ENCODE data around the gene CD74. TPM values are rescaled to one million over a fixed set of nuclear protein-coding genes. Genes with fewer than 3 reads are reported as not detected.

Gene CD74
- total and polyA plus RNA-seq, 2 of the 8 experiments (the other 6 are each of a cell fraction or from before 2014, with no cell fraction given), result 45.9 to 61.0 TPM

DNA sequence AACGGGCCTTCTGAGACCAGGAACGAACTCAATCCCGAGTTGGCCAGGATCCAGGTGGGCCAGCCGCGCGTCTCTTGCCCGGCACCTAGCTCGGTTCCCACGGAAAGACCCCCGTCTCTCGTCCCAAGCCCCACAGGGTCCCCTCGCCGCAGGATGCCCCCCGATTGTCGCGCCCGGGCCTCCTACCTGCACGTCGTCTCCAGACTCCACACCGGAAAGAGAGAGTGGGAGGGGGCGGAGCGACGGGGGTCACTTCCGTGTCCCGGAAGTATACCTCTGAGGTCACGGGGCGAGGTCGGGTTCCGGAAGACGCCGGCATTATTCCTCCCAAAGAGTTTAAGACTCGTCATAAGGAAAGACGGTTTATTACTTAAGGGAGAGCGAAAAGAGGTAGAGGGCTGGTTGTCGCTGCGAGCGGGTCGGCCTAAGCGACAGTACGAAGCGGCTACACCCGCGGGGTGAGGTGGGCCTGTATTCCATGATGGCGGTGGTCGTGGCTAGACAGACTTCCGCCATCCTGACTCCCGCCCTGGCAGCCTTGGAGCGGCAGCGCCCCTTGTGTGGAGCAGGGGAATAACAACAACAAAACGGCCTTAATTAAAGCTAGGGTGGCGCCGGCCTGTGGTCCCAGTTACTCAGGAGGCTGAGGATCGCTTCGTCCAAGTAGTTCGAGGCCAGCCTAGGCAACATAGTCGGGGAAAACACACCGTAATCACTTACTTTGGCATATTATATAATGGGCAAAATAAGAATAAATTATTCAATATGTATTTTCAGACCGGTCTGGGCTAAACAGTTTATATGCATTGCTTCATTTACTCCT is 37.0 kb upstream of the CD74 start, which contains the start of gene RPS14:
Gene RPS14 (minus strand): TSS at position 223 of the 823 bp plus-strand sequence. CDS start 2,006 bp downstream, outside the sequence.
- Histone ChIP-seq H2BK12ac (ENCODE audit: low read depth, low read length) (peak within 1 kb of the TSS; percentile 93; the same call in 1 of the 2 replicates), H4K5ac (ENCODE audit: insufficient read length, low read depth, low read length) (peak within 1 kb of the TSS; percentile 95), H3K14ac (ENCODE audit: insufficient read length) (peak within 1 kb of the TSS; percentile 6), H2AFZ (ENCODE audit: low read length) (peak within 1 kb of the TSS; percentile 97), H3K9ac (replicated peaks in 1 of 4; ENCODE audit: extremely low read depth in 1 of 4, low read depth in 3 of 4, low read length in 3 of 4) (peak within 1 kb of the TSS; percentile 96 to 98 (median 98)), H3K4ac (replicated peaks; ENCODE audit: insufficient read length, low read depth, low read length) (peak within 1 kb of the TSS; percentile 89), H3K4me3 (ENCODE audit: extremely low read depth in 1 of 4, insufficient read depth in 2 of 4, low read depth in 3 of 4, low read length in 4 of 4) (peak within 1 kb of the TSS; percentile 97 to 100 (median 98)), H3K36me3 (ENCODE audit: control insufficient read depth in 2 of 4, insufficient read depth in 4 of 4, low read length in 3 of 4) (peaks cover 32 to 42% (median 37%) of the 10 kb centered on the region in 4 experiments), H3K27ac (ENCODE audit: low read depth, low read length) (peak within 1 kb of the TSS; percentile 99), H3K4me1 (replicated peaks in 1 of 4; ENCODE audit: control insufficient read depth in 3 of 4, insufficient read depth in 4 of 4, low read length in 3 of 4) (peaks cover 0 to 15% (median 8%) of the 10 kb centered on the region in 4 experiments; a peak in 6 of 7 replicates), H3K79me1 (ENCODE audit: low read depth, low read length) (peaks cover 4% of the 10 kb centered on the region), H2BK15ac (ENCODE audit: low read length) (no peak within 1 kb of the TSS), H4K20me1 (replicated peaks in 1 of 2; ENCODE audit: control insufficient read depth in 1 of 2, insufficient read depth in 2 of 2, low read length in 2 of 2) (peaks cover 19 to 24% of the 10 kb centered on the region in 2 experiments), H2BK120ac (replicated peaks; ENCODE audit: low read depth, low read length) (peak within 1 kb of the TSS; percentile 41), H2BK20ac (ENCODE audit: low read length) (no peak within 1 kb of the TSS), H3K9me3 (ENCODE audit: insufficient read depth in 2 of 2, low read depth in 1 of 2, low read length in 1 of 2) (no peaks in the 10 kb centered on the region), H4K8ac (ENCODE audit: extremely low read depth, insufficient read depth, low read length) (peak within 1 kb of the TSS; percentile 100), H2AK5ac (ENCODE audit: low read depth, low read length) (peak within 1 kb of the TSS; percentile 99), H3K18ac (ENCODE audit: extremely low read depth, low read length) (peak within 1 kb of the TSS; percentile 98), H3K23ac (ENCODE audit: insufficient read length) (no peak within 1 kb of the TSS), H2BK5ac (ENCODE audit: low read depth, low read length) (peak within 1 kb of the TSS; percentile 100), H3K4me2 (ENCODE audit: insufficient read depth in 1 of 2, low read depth in 2 of 2, low read length in 2 of 2) (peak within 1 kb of the TSS; percentile 90 to 99), H3K23me2 (ENCODE audit: low read depth, low read length) (peaks cover 12% of the 10 kb centered on the region), H3K56ac (replicated peaks; ENCODE audit: insufficient read length, low read depth, low read length) (peak within 1 kb of the TSS; percentile 69), H3K27me3 (replicated peaks in 1 of 4; ENCODE audit: control insufficient read depth in 3 of 4, extremely low read depth in 1 of 4, insufficient read depth in 3 of 4, low read length in 3 of 4) (no peaks in the 10 kb centered on the region), H4K91ac (replicated peaks; ENCODE audit: insufficient read length, low read length) (peak within 1 kb of the TSS; percentile 98), H3K79me2 (ENCODE audit: control insufficient read depth in 1 of 2, insufficient read depth in 2 of 2, low read length in 2 of 2) (peaks cover 14 to 35% of the 10 kb centered on the region in 2 experiments)
- CTCF ChIA-PET (ENCODE audit: partially characterized antibody), result interaction anchor here (0.6 to 4.2 kb wide), 52 partner anchors 9 to 546 kb away, joined by 3 to 24 read pairs (median 4); partner anchors contain the start of genes MYOZ3, NDST1, RBM22 and TCOF1
- POLR2A ChIA-PET (ENCODE audit: partially characterized antibody), result interaction anchor here (0.6 to 5.0 kb wide), 84 partner anchors 7 to 332 kb away, joined by 3 to 70 read pairs (median 4); partner anchors contain the start of genes CD74, DCTN4, MYOZ3 and RBM22
- 5% methylated on average over 54 of the region's 58 CpGs; no CpG with 5 or more reads in 1 of the 2 experiments for WGBS, 2 experiments (ENCODE audit: extremely low coverage in 1 of 2, insufficient coverage in 1 of 2, insufficient read length in 1 of 2, insufficient replicate concordance in 2 of 2, low coverage in 1 of 2, low lambda C conversion rate in 2 of 2, missing lambda C conversion rate in 1 of 2)
- FAIRE-seq (no peak), DNase-seq (ENCODE audit: low read depth in 1 of 2, low spot score in 2 of 2) (peak; percentile 77 to 96)
- TF ChIP-seq SP2 (IDR thresholded peaks at IDR 0.05; ENCODE audit: low read length) (peak; percentile 59; the same call in 1 of the 2 replicates), KDM4A (IDR thresholded peaks at IDR 0.05; ENCODE audit: low read depth, low read length, severe bottlenecking) (peak; percentile 93), CEBPB (IDR thresholded peaks at IDR 0.05; ENCODE audit: low read depth, low read length) (no peak), KDM1A (IDR thresholded peaks at IDR 0.05; ENCODE audit: borderline replicate concordance, low read length) (peak; percentile 74), HDAC6 (IDR thresholded peaks at IDR 0.05; ENCODE audit: low read depth, low read length) (no peak), SIRT6 (IDR thresholded peaks at IDR 0.05; ENCODE audit: low read length) (no peak), KDM5A (IDR thresholded peaks at IDR 0.05; ENCODE audit: low read length) (no peak; the same call in 1 of the 2 replicates), TAF1 (IDR thresholded peaks at IDR 0.05; ENCODE audit: low read depth, low read length) (peak; percentile 97), SRF (IDR thresholded peaks at IDR 0.05; ENCODE audit: low read depth, low read length) (no peak)
- TF ChIP-seq, protein P1, sequence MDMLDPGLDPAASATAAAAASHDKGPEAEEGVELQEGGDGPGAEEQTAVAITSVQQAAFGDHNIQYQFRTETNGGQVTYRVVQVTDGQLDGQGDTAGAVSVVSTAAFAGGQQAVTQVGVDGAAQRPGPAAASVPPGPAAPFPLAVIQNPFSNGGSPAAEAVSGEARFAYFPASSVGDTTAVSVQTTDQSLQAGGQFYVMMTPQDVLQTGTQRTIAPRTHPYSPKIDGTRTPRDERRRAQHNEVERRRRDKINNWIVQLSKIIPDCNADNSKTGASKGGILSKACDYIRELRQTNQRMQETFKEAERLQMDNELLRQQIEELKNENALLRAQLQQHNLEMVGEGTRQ (IDR thresholded peaks at IDR 0.05; ENCODE audit: low read length), result peak; percentile 56; the same call in 1 of the 2 replicates
